ENCODE results near the gene FREM3.

The FREM3 gene

DNA sequence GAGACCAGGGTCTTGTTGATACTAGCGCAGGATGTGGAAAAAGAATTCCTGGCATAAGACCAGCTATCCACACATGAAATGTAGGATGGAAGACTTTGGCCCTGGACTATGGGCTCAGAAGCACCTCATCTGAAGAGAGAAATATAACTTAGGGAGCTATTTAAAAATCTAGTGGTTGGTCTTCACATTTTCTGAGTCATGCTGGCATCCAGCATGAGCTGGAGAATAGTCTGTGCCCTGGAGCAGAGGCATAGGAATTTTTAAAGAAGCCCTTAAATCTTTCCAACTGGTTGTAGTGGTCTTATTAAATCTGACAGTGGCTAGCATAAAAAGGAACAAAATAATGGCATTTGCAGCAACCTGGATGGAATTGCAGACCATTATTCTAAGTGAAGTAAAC, 100.6 kb downstream of the FREM3 start:
- Histone ChIP-seq H3K27ac (no peak overlapping the region), H3K9me3 (no peaks in the 10 kb centered on the region), H3K36me3 (no peaks in the 10 kb centered on the region), H3K27me3 (no peaks in the 10 kb centered on the region), H3K4me3 (ENCODE audit: low read depth in 1 of 2, low read length in 1 of 2) (no peak overlapping the region), H3K4me1 (ENCODE audit: control insufficient read depth in 1 of 2, insufficient read depth in 1 of 2, low read depth in 1 of 2, low read length in 1 of 2) (no peaks in the 10 kb centered on the region)
- TF ChIP-seq, protein P1, sequence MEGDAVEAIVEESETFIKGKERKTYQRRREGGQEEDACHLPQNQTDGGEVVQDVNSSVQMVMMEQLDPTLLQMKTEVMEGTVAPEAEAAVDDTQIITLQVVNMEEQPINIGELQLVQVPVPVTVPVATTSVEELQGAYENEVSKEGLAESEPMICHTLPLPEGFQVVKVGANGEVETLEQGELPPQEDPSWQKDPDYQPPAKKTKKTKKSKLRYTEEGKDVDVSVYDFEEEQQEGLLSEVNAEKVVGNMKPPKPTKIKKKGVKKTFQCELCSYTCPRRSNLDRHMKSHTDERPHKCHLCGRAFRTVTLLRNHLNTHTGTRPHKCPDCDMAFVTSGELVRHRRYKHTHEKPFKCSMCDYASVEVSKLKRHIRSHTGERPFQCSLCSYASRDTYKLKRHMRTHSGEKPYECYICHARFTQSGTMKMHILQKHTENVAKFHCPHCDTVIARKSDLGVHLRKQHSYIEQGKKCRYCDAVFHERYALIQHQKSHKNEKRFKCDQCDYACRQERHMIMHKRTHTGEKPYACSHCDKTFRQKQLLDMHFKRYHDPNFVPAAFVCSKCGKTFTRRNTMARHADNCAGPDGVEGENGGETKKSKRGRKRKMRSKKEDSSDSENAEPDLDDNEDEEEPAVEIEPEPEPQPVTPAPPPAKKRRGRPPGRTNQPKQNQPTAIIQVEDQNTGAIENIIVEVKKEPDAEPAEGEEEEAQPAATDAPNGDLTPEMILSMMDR (IDR thresholded peaks at IDR 0.05) = no peak

DNA sequence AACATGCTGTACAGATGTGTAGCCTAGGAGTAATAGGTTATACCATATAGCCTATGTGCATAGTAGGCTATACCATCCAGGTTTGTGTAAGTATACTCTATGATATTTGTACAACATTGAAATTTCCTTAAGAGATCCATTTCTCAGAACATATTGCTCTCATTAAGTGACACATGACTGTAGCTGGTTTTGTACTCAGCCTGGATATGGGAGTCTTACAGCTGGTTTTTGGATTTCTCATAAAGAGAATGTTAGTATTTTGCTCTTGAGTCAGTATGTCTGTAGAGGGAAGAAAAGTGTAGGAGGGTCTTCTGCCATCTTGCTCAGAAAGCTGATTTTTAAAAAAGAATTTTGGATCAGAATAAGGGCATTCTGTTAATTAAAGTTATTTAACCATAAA, 101.7 kb downstream of the FREM3 start:
- Histone ChIP-seq H3K9me3 (no peaks in the 10 kb centered on the region), H3K4me1 (ENCODE audit: control insufficient read depth in 1 of 2, insufficient read depth in 1 of 2, low read depth in 1 of 2, low read length in 1 of 2) (no peaks in the 10 kb centered on the region)
- TF ChIP-seq, protein P1 (IDR thresholded peaks at IDR 0.05) = no peak

DNA sequence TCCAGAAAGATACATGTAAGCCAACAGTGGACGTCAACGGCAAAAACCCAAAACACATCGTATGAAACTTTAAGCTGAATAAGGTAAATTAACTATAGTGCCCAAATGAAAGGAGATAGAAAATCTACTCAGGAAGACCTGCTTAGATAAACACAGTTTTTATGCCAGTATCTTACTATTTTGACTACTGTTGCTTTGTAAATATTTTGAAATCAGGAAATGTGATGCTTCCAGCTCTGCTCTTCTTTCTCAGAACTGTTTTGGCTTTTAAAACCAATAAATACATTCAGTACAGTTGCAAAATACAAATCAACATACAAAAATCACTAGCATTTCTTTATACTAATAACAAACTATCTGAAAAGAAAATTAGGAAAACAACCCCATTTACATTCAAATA, 103.2 kb downstream of the FREM3 start:
- H3K36me3 ChIP-seq = no peaks in the 10 kb centered on the region
- no peaks in the 10 kb centered on the region for H3K4me1 ChIP-seq (ENCODE audit: control insufficient read depth in 1 of 2, insufficient read depth in 1 of 2, low read depth in 1 of 2, low read length in 1 of 2)
- no peaks in the 10 kb centered on the region for H3K27me3 ChIP-seq
- H3K4me3 ChIP-seq (ENCODE audit: low read depth in 1 of 2, low read length in 1 of 2) = no peak overlapping the region
- H3K9me3 ChIP-seq = no peaks in the 10 kb centered on the region
- TF ChIP-seq, protein P1 (IDR thresholded peaks at IDR 0.05) = no peak
- no peak overlapping the region for H3K27ac ChIP-seq

More for the DNA sequence above, 101.7 kb downstream of the FREM3 start:
- no peak overlapping the region for H3K4me3 ChIP-seq (ENCODE audit: low read depth in 1 of 2, low read length in 1 of 2)
- H3K27ac ChIP-seq = no peak overlapping the region
- H3K36me3 ChIP-seq = no peaks in the 10 kb centered on the region
- H3K27me3 ChIP-seq = no peaks in the 10 kb centered on the region

DNA sequence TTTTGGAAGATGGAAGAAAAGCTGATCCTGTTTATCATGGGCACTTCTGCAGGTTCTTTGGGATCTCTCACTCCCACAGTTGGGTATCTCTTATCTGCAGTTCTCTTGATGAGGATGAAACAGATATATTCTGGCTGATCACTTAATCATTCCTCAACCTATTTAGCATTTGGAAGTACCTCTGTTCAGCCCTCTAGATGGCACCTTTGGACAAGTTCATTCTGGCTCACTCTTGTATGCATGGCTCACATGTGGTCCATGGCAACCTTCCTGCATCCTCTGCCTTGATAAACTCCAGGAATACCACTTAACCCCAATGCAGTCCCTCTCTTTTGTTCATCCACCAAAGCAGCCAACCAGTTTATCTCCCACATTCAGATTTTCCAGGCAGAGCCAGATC, 112.8 kb downstream of the FREM3 start:
- Histone ChIP-seq H3K4me1 (ENCODE audit: control insufficient read depth in 1 of 2, insufficient read depth in 1 of 2, low read depth in 1 of 2, low read length in 1 of 2) (no peaks in the 10 kb centered on the region), H3K27ac (no peak overlapping the region), H3K27me3 (no peaks in the 10 kb centered on the region), H3K36me3 (no peaks in the 10 kb centered on the region), H3K4me3 (ENCODE audit: low read depth in 1 of 2, low read length in 1 of 2) (no peak overlapping the region), H3K9me3 (no peaks in the 10 kb centered on the region)
- TF ChIP-seq, protein P1 (IDR thresholded peaks at IDR 0.05) = no peak

DNA sequence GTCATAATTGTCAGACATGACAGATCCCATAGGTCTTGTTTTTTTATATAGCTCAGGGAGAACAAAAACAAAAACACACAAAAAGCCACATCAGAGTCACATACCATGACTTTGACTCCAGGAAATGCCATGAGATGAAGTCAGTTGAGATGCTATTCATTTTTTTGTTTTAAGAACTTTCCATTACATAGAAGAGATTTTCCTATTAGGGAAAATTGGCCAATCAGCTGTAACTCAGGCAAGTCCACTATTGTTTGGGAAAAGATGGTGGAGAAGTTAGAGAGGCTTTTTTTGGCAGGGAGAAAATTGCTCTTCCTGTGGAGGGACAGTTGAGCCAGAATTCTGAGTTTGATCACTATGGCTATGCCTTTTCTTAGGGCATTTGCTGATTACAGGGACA, 114.4 kb downstream of the FREM3 start:
- Histone ChIP-seq H3K27me3 (no peaks in the 10 kb centered on the region), H3K9me3 (no peaks in the 10 kb centered on the region), H3K4me3 (ENCODE audit: low read depth in 1 of 2, low read length in 1 of 2) (no peak overlapping the region), H3K27ac (no peak overlapping the region), H3K4me1 (ENCODE audit: control insufficient read depth in 1 of 2, insufficient read depth in 1 of 2, low read depth in 1 of 2, low read length in 1 of 2) (no peaks in the 10 kb centered on the region), H3K36me3 (no peaks in the 10 kb centered on the region)
- TF ChIP-seq, protein P1 (IDR thresholded peaks at IDR 0.05) = no peak

DNA sequence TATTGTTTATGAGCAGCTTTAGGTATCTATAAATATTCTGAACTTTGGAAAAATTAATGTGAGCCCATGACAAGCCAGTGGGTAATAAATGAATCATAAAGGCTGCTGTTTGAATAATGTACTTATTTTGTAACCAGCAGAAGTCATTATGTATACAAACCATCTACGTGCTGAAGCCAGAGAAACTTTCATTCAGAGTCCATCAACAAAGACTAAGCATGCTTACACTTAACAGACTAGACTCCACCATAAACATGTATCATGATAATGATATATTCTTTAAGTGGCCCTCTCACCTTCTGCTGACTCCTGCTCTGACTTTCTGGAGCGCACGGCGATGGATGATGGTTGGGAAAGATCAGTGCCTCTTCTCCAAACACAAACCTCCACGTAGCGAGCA, 114.9 kb downstream of the FREM3 start:
- H3K9me3 ChIP-seq = no peaks in the 10 kb centered on the region
- no peak overlapping the region for H3K27ac ChIP-seq
- H3K36me3 ChIP-seq = no peaks in the 10 kb centered on the region
- TF ChIP-seq, protein P1 (IDR thresholded peaks at IDR 0.05) = no peak
- H3K4me3 ChIP-seq (ENCODE audit: low read depth in 1 of 2, low read length in 1 of 2) = no peak overlapping the region
- no peaks in the 10 kb centered on the region for H3K27me3 ChIP-seq
- no peaks in the 10 kb centered on the region for H3K4me1 ChIP-seq (ENCODE audit: control insufficient read depth in 1 of 2, insufficient read depth in 1 of 2, low read depth in 1 of 2, low read length in 1 of 2)

All from neutrophil (primary cell).